HG03342 (cell line): Measurements from ENCODE around the gene SYP.
"Not testable (repeated sequence)": the region's sequence is repeated elsewhere in the genome, so short reads cannot be mapped to it uniquely, and the experiment has no call there.

Experiments
- ATAC-seq: cut with Tn5 transposase; IDR thresholded peaks from one replicate; pipeline ENCODE4 v1.9.1; 2021; ENCODE audit warnings: mild to moderate bottlenecking, moderate library complexity; ENCODE audit not compliant: unreplicated experiment

The SYP gene

GRCh38 chrX:49171752-49172279 lies 28.2 kb downstream of the SYP start, which contains the start of gene PLP2:
TSS of gene PLP2 (plus strand) at chrX:49171898. CDS start at chrX:49172001, 103 bp downstream.
- peak; percentile 33 for ATAC-seq

- no peak for ATAC-seq
Measured at GRCh38 chrX:49167740-49168108, 32.3 kb downstream of the SYP start.

- ATAC-seq: peak; percentile 16
Measured at GRCh38 chrX:49166914-49167739, 32.9 kb downstream of the SYP start.

- peak; percentile 30 for ATAC-seq
Measured at GRCh38 chrX:49165901-49166881, 33.8 kb downstream of the SYP start.

- no peak for ATAC-seq
Measured at GRCh38 chrX:49164589-49165360, 35.2 kb downstream of the SYP start.

GRCh38 chrX:49163555-49164419 lies 36.2 kb downstream of the SYP start:
- peak; percentile 57 for ATAC-seq

- no peak for ATAC-seq
Measured at GRCh38 chrX:49162620-49163019, 37.4 kb downstream of the SYP start, which contains the start of gene MAGIX. TSS of gene MAGIX (plus strand) at chrX:49162758. CDS start at chrX:49162890, 132 bp downstream.

GRCh38 chrX:49161632-49162031 lies 38.4 kb downstream of the SYP start:
- ATAC-seq: no peak

- no peak for ATAC-seq
Measured at GRCh38 chrX:49160908-49161307, 39.1 kb downstream of the SYP start.

- no peak for ATAC-seq
Measured at GRCh38 chrX:49157194-49157593, 42.8 kb downstream of the SYP start.

- ATAC-seq: peak; percentile 81
Measured at GRCh38 chrX:49155900-49156837, 43.8 kb downstream of the SYP start.

GRCh38 chrX:49155243-49155899 lies 44.6 kb downstream of the SYP start:
- ATAC-seq: no peak

GRCh38 chrX:49153467-49153866 lies 46.5 kb downstream of the SYP start:
- ATAC-seq: no peak

GRCh38 chrX:49149291-49149690 lies 50.7 kb downstream of the SYP start:
- not testable (repeated sequence) for ATAC-seq

GRCh38 chrX:49148390-49149100 lies 51.4 kb downstream of the SYP start:
- not testable (repeated sequence) for ATAC-seq

- no peak for ATAC-seq
Measured at GRCh38 chrX:49147936-49148335, 52.1 kb downstream of the SYP start.

GRCh38 chrX:49147282-49147681 lies 52.7 kb downstream of the SYP start:
- ATAC-seq: no peak
